GM20431 (cell line): ENCODE data around the gene RARA.
"Not testable (repeated sequence)": the region's sequence is repeated elsewhere in the genome, so short reads cannot be mapped to it uniquely, and the experiment has no call there.

ENCODE experiments used
- in situ Hi-C: fragments of 300-500 bp; cut with MseI, MboI; formaldehyde crosslinking; loops from one replicate; pipeline ENCODE4 v1.15.0; 2020; ENCODE audit warnings: low sequenced_read_pairs; ENCODE audit not compliant: unreplicated experiment

RARA gene

DNA sequence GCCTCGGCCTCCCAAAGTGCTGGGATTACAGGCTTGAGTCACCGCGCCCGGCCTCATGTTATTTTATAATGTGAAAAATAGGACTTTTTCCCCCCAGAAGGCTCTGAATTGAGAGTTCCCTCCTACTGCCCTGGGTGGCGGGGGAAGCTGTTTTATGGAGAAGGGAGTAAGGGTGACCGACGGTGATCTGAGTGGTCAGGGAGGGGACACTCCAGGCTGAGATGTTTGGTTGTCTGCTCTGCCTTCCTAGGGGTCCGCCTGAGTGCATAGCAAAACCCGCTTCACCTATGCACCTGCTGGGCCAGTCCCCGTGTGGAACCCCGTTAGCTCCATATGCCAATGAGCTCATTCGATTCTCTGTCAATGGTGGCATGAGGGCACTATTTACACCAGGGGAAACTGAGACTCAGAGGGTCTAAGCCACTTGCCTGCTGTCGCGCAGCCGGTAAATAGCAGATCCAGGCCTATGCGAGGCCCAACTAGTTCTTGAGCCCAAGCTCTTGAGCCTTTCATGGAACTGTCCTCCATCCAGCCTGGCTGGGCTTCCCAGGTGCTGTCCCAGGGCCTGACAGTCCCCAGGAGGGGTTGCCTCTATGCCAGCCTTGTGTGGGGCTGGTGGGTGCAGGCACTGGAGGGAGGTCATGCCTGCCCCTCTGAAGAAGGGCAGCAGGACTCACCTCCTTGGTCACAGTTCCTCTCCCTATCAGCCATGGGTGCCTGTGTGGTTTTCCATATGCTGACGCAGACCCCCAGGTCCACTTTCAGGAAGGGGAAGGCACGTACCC, 57.3 kb downstream of the RARA start:
- in situ Hi-C loops, result loop anchor here (10.0 kb wide), 1 partner anchor 169 kb away; no protein-coding TSS in a partner anchor

GRCh38 chr17:40366861-40367518, 58.0 kb downstream of the RARA start:
- in situ Hi-C loops, result loop anchor here (10.0 kb wide), 1 partner anchor 168 kb away; no protein-coding TSS in a partner anchor

GRCh38 chr17:40367728-40368127, 58.7 kb downstream of the RARA start:
- in situ Hi-C loops, result loop anchor here (10.0 kb wide), 1 partner anchor 167 kb away; no protein-coding TSS in a partner anchor

GRCh38 chr17:40369923-40370322, 60.9 kb downstream of the RARA start:
- in situ Hi-C loops, result loop anchor here (10.0 kb wide), 1 partner anchor 165 kb away; no protein-coding TSS in a partner anchor

- in situ Hi-C loops, result no loop called here
These were observed 62.4 kb downstream of the RARA start for GRCh38 chr17:40371261-40371929.

GRCh38 chr17:40372031-40372430, 63.1 kb downstream of the RARA start:
- in situ Hi-C loops, result no loop called here

DNA sequence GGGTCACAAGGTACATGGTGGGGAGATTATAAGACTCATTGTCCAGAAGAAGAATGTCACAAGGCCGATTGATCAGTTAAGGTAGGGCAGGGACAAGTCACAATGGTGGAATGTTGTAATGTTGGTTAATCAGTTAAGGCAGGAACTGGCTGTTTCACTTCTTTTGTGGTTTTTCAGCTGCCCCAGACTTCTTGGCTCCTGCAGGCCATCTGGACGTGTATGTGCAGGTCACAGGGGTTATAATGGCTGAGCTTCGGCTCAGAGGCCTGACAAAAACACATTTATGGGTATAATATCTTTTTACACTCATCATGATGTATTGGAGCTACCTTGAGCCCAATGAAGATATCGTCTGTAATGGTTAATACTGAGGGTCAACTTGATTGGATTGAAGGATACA, 63.7 kb downstream of the RARA start:
- in situ Hi-C loops, result not testable (repeated sequence)

GRCh38 chr17:40373324-40373723, 64.3 kb downstream of the RARA start:
- in situ Hi-C loops, result no loop called here

- in situ Hi-C loops, result no loop called here
These were observed 65.0 kb downstream of the RARA start for GRCh38 chr17:40373999-40374398.

DNA sequence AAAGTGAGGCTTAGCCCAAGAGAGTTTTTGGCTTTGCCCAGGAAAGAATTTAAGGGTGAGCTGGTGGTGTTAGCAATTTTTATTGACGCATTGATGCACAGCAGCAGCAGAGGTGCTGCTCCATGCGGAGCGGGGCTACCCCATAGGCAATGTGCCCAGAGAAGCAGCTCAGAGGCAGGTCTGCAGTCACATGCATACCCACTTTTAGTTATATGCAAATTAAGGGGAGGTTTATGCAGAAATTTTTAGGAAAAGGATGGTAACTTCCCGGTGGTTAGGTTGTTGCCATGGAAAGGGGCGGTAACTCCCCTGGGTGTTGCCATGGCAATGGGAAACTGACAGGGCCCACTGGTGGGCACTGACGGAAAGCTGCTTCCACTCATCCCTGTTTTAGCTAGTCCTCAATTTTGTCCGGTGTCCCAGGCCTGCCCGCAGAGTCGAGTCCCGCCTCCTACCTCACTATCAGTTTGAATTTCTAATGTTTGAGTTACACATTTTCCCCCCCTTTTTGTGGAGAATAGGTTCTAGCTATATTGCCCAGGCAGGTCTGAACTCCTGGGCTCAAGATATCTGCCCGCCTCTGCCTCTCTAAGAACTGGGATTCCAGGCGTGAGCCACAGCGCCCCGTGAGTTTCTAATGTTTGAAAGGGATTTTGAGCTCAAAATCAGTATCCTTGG, 66.0 kb downstream of the RARA start:
- in situ Hi-C loops, result no loop called here

- in situ Hi-C loops, result not testable (repeated sequence)
These were observed 66.8 kb downstream of the RARA start for GRCh38 chr17:40375786-40376185.

- in situ Hi-C loops, result not testable (repeated sequence)
These were observed 67.6 kb downstream of the RARA start for GRCh38 chr17:40376541-40376940.

GRCh38 chr17:40377832-40378231, 68.9 kb downstream of the RARA start:
- in situ Hi-C loops, result no loop called here

DNA sequence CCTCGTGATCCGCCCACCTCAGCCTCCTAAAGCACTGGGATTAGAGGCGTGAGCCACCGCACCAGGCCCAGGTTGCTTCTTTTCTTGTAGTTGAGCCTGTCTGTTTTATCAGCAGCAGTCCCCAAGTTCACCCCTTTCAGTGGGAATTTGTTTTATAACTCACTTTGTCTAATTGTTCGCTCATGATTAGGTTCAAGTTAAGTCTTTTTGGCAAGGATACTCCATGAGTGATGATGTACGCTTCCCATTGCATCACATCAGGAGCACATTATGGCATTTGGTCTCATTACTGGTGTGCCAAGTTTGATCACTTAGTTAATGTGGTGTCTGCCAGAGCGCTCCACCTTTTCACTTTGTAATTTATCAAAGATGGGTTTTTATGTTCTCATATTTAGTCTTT, 70.0 kb downstream of the RARA start:
- in situ Hi-C loops, result no loop called here

- in situ Hi-C loops, result no loop called here
These were observed 73.3 kb downstream of the RARA start for GRCh38 chr17:40382251-40382650.

DNA sequence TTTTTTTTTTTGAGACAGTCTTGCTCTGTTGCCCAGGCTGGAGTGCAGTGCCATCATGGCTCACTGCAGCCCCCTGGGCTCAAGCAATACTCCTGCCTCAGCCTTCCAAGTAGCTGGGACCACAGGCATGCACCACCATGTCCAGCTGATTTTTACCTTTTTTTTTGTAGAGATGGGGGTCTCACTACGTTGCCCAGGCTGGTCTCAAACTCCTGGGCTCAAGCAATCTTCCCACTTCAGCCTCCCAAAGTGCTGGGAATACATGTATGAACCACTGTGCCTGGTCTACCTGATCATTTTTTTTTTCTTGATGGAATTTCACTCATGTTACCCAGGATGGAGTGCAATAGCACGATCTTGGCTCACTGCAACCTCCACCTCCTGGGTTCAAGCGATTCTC, 77.6 kb downstream of the RARA start:
- in situ Hi-C loops, result not testable (repeated sequence)

DNA sequence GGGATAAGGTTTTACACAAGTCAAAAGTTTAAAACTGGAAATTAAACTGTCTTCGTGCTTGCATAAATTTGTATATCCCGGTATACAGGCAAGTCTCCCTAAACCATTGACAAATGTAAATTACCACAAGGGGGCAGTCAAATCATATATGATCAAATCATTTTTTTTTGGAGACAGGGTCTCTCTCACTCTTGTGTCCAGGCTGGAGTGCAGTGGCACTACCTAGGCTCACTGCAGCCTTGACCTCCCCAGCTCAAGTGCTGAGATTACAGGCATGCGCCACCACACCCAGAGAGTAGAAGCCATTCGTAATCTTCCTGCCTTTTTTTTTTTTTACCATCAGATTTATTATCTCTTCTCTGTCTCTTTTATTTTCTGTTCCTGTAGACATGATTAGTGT, 90.2 kb downstream of the RARA start:
- in situ Hi-C loops, result no loop called here

GRCh38 chr17:40402668-40403067, 93.7 kb downstream of the RARA start:
- in situ Hi-C loops, result no loop called here

GRCh38 chr17:40404003-40404402, 95.0 kb downstream of the RARA start:
- in situ Hi-C loops, result no loop called here
